ENCODE data around the gene SMIM28.

Gene SMIM28

DNA sequence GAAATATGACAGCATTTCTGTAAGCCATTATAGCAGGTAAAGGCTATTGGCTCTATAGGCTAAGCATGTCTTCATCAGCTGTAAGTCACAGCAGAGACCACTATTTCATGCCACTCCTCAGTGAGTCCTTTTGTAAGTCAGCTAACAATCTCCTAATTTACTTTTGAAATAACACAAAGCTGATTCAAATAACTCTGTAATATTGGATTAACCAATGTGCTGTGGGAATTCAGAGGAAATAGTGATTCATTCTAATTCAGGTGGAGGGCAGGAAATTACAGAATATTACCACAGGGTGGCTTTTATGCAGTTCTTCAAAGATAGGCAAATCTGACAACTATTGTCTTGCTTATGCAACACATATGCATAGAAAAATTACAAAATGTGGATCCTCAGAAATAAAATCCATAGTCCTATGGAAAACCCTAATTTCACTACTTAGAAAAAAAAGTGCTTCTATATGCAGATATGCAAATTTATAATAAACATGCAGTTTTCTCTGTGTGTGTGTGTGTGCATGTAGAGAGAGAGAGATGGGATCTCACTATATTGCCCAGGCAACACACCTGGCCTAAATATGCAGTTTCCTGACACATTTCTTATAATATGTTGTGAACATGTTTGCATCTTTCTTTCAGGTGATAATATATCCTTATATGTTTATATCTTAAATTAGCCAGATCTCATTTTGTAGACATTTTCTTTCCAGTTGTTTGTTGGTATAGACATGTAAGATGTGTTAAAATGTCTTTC is 4.8 kb upstream of the SMIM28 start:
- DNase-seq (ENCODE audit: low spot score), result peak; percentile 61

DNA sequence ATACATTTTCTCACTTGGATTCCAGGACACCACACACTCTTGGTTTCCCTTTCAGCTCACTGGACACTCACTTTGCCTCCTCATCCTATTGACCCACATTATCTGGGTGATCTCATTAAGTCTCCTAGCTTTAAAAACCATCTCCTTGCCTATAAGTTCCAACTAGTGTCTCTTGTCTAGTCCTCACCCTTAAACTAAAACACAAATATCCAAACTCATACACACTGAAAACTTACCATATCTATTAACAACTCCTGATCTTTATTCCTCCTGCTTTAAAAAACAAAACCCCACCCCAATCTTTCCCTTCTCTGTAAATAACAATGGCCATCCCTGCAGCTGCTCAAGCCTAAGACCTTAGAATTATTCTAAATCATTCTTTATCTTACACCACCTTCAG is 3.5 kb upstream of the SMIM28 start:
- DNase-seq (ENCODE audit: low spot score), result no peak

DNA sequence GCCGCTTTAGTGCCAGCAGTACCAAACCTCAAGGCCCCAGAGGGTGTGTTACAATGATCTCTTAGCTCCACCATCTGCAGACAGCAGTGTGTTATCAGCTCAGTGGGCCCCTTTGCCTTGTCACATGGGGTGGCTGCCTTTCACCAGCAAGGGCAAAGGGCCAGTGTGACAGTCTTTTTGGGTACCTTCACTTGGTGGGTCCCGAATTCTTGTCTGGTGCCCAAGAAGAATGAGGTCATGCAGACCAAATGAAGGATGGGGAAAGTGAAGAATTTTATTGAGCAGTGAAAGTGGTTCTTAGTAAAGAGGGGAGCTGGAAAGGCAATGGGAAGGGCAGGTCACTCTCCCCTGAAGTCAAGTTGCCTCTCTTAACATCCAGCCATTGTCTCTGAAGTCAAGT is 2.9 kb upstream of the SMIM28 start:
- DNase-seq (ENCODE audit: low spot score), result no peak

DNA sequence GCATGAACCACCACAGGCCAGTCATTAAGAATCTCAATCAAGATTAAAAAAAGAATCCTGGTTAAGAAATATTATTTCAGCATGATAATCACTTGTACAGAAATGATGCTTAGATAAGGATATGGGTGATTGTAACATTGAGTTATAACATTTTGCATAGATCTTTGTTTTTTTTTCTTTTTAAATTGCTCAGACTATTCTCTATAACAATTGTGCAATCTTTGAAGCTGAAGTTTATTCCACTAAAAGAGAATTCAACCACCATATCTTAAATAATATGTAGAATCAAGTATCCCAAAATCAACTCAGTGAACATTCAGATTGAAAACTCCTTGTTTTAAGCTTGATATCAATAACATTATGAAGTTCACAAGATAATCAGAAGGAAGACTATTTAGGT is 663 bp upstream of the SMIM28 start:
- no peak for DNase-seq (ENCODE audit: low spot score)

DNA sequence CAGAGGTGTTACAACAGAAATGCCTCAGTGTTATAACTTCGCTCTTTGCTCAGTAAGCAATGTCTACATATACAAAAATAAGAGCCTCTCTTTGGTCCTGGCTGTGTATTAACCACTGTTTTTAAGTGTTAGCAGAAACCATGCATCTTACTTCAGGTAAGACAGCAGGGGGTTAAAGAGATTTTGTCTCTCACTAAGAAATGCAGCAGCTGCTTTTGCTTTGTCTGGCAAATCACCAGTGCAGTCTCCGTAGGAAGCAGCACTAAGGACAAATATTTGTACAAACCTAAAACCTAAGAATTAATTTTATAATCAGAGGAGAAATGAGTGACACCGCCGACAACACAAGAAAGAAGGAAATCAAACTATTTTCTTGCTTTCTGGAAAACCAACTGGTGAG is 758 bp downstream of the SMIM28 start:
- DNase-seq (ENCODE audit: low spot score), result no peak

DNA sequence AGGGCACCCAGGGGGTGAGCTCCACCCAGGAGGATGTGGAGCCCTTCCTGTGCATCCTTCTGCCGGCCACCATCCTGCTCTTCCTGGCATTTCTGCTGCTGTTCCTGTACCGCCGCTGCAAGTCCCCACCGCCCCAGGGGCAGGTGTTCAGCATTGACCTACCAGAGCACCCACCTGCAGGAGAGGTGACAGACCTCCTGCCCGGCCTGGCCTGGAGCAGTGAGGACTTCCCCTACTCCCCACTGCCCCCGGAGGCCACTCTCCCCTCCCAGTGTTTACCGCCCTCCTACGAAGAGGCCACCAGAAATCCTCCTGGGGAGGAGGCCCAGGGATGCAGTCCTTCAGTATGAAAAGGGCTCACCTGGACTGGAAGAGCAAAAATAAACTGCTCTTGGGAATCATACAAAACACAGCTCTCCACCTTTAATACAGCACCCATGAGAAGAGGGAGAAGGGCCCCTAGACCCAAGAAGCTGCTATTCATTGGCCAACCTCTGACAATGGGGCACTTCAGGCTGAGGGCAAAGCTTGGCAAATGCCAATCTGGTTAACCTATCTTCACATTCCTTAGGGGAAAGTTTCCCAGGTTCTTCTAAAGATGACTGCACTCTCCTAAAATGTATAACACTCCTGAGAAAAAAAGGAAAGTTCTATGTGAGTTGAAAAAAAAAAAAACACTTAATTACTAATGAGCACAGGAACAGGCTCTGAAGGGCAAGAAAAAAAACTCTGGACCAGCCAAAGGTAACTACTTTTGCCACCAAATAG is 5.0 kb downstream of the SMIM28 start:
- no peak for DNase-seq (ENCODE audit: low spot score)

DNA sequence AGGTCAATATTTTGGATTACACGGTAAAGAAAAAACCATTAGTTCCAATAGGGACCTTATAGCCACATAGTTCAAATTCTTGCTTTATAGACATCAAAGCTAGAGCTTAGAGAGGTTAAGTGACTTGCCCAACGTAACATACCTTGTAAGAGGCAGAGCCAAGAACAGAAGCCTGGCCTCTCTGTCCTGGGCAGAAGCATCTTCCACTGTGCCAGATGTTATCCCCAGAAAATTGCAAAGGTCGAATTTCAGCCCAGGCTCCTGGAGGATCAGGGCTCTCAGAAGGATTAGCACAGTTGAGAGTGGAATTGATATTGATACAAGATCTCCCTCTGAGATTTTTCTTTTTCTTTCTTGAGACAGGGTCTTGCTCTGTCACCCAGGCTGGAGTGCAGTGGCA is 6.1 kb downstream of the SMIM28 start:
- no peak for DNase-seq (ENCODE audit: low spot score)

DNA sequence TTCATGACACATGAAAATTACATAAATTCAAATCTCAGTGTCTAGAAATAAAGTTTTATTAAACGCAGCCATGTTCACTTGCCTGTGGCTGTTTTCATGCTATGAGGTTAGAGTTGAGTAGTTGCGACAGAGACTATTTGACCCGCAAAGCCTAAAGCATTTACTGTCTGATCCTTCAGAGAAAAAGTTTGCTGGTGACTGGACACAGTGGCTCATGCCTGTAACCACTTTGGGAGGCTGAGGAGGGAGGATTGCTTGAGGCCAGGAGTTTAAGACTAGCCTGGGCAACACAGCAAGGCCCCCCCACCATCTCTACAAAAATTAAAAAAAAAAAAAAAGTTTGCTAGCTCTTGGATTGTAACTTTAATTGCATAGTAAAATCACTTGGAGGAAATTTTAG is 9.2 kb downstream of the SMIM28 start:
- no peak for DNase-seq (ENCODE audit: low spot score)

DNA sequence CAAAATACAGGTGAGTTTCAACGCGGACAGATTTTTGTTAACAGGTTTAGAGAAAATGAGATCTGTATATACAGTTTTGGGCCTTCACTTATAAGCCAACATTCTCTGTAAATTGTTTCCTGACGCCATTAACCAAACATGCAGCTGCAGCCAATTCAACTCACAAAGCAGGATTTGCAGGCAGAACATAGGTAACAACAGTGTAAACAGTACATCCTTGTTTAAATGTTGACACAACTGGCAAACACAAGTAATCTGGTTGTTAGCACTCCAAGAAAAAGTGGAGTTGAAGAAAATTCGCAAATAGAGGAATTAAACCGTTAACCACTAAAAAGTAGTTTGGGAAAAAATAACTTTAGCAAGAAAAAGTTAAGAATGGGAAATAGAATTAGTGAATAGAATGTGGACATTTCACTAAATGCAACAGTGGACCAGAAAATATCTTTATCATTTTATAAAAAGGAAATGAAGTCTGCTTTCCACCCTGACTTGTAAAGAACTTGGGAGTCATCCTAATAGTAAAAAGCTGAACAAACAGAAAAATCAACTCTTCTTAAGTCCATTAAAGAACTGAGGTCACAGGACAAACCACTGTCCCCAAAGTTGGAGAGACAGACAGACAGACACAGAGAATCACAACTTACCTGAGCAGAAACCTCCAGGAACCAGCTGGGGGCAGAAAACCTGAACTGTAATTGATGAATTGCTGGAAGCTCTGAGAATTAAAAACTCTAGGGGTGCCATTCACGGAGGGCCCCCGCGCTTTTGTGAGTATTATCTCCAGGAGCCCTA is 10.1 kb downstream of the SMIM28 start:
- DNase-seq (ENCODE audit: low spot score), result no peak

DNA sequence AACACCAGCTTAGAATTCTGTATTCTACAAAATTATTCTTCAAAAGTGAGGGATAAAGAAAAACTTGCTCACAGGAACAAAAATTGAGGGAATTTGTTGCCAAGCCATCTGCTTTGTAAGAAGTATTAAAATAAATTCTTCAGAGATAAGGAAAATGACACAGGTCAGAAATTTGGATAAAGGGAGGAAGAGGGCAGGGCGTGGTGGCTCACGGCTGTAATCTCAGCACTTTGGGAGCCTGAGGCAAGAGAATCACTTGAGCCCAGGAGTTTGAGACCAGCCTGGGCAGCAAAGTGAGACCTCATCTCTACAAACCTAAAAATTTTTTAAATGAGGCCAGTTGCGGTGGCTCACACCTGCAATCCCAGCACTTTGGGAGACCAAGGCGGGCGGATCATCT is 11.8 kb downstream of the SMIM28 start:
- no peak for DNase-seq (ENCODE audit: low spot score)

DNA sequence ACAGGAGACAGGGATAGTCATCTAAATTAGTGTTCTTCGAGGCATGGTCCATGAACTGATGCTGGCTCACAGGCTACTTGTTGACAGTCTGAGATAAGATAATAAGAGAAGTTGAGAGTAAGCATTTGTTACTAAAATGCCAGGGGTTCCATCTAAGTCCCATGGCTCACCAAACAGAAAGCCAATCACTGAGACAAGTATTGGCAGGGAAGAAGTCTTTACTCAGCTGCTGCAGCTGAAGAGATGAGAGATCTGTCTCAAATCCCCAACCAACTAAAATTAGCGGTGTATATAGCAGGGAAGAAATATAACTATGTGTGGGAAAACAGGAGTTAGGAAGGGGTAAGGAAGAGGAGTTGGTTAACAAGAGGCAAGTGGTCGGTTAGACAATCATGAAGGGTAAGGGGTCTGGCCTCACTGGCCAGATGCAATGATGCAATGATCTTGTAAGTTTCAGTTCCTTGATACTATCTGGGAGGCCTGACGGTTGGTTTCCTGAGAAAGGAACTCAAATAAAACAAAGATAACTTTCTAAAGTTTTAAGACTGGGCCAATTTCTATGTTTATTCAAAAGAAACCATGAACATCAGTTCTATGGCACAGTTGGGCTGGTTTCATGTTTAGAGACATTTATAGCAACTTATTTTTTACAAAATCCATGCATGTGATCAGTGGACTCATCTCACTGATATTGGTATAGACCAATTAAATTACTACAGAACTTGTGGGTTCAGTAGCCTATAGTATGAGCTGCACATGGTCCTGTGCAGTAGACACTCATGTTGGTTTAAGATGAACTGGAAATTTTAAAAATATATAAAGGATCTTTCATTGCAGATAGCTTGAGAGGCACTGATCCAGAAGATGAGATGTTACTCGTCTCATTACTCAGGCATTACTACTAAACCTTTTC is 16.4 kb downstream of the SMIM28 start:
- DNase-seq (ENCODE audit: low spot score), result peak; percentile 86

DNA sequence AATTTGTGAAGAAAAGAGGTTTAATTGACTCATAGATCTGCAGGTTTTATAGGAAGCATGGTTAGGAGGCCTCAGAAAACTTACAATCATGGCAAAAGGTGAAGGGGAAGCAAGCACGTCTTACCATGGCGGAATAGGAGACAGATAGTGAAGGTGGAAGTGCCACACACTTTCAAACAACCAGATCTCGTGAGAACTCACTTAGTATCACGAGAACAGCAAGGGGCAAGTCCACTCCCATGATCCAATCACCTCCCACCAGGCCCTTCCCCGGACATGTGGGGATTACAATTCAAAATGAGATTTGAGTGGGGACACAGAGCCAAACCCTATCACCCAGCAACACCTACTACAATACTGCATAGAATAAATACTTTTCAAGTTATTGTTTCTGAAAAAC is 19.0 kb downstream of the SMIM28 start:
- DNase-seq (ENCODE audit: low spot score), result no peak

DNA sequence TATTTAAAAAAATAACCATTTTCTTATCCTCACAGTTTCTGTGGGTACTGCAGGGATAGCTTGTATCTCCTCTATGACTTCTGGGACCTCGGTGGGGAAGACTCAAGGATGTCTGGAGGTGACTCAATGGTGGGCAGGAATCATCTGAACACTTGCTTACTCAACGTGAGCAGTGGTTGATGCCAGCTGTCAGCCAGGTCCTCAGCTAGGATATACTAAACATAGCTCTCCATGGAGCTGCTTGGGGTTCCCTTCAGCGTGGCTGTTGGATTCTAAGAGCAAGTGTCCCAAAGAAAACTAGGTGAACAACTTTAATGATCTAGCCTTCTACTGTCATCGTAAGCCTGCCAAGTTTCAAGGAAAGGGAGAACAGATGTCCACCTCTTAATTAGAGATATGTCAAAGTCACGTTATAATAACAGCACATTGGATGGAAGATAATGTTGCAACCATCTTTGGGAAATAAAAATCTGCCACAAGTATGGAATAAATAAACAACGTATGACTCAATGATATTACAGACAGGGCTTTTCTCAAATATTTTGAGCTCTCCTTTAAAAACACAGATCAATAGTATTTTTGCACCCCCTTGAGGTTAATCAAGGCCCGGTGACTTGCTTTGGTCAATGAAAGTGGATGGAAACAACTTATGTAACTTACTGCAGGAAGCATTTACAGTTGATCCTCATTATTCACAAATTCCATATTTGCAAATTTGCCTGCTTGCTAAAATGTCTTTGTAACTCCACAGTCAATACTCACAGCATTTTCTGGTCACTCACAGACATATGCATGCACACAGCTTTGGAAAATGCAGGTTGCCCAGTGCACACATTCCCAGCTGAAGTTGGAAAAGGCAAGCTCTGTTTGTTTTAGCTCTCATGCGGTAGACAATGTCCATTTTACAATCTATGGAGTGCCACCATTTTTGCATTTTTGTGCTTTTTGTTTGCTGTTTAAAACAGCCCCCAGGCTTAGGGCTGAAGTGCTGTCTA is 19.7 kb downstream of the SMIM28 start:
- DNase-seq (ENCODE audit: low spot score), result no peak

DNA sequence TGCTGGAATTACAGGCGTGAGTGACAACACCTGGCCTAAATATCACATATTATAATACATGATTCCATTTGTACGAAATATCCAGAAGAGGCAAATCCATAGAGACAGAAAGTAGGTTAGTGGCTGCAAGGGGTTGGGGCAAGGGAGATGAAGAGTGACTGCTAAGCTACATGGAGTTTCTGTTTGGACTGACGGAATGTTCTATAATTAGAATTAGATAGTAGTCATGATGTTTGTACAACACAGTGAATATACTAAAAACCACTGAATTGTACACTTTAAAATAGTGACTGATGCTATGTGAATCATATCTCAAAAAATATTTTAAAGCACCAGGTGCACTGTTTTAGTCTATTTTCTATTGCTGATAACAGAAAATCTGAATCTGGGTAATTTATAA is 22.6 kb downstream of the SMIM28 start:
- no peak for DNase-seq (ENCODE audit: low spot score)

DNA sequence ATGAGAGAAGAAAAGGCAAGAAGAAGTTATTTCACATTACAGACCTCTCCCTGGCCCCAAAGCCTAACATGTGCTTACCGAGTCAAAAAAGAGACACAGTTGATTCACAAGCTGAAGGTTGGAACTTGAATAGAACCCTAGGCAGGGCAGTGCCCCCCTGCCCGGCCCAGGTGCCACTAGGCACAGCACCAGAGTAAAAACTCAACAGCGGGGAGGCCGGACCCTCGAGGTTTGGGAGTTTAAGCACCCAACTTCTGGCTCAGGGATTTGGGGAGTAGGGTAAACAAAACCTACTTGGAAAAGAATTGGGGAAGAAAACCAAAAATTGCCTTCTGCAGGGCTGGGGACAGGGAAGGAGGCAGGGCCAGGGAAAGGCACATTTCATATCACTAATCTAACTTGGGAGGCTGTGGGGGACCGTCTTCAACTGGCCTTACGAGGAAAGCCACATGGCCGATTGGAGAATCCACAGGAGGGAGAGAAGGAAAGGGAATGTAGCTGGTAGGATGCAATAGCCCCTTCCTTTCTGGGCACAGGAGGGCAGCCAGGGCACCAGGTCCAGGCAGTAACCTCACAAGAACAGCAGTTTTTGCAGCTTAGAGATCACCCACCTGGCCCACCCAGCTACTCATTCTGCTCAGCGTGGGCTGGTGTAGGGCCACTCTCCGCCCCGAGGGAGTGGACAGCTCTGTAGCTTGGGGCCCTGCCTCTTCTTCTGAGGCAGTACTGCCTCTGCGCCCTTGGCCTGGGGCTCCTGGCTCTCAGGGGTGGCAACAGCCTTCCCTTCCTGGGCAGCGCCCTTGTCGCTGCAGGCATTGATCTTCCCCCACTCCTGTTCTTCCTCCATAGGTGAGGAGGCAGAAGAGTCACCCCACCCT is 24.5 kb downstream of the SMIM28 start:
- no peak for DNase-seq (ENCODE audit: low spot score)

DNA sequence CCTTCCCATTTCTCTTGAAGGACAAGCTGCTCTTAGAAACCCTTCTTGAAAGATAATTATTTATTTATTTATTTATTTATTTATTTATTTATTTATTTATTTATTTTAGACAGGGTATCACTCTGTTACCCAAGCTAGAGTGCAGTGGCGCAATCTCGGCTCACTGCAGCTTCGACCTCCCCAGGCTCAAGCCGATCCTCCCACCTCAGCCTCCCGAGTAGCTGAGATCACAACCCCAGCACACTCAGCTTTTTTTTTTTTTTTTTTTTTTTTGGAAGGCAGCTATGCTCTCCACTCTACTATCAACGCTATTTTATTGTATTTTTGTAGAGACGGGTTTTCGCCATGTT is 25.1 kb downstream of the SMIM28 start:
- DNase-seq (ENCODE audit: low spot score), result no peak

DNA sequence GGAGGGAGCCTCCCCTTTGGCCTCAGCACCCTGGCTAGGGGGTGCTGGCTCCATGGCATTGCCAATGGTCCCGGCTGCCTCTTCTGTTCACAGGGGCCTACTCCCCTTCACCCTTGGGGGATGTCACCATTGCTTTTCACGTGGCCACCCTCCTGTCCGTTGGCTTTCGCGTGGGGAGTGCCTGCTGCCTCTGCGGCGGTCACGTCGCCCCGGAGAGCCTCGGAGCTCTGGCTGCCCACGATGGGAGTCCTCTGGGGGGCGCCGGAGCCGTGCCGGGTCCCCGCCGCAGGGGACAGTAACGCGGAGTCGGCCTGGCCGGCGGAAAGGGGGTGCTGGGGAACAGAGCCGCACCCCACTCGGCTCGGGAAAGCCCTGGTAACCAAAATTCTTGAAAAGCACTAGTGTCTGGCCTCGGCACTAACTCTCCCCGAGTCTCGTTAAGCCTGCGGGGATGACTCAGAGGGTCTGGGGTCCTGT is 25.7 kb downstream of the SMIM28 start:
- DNase-seq (ENCODE audit: low spot score), result peak; percentile 50

DNA sequence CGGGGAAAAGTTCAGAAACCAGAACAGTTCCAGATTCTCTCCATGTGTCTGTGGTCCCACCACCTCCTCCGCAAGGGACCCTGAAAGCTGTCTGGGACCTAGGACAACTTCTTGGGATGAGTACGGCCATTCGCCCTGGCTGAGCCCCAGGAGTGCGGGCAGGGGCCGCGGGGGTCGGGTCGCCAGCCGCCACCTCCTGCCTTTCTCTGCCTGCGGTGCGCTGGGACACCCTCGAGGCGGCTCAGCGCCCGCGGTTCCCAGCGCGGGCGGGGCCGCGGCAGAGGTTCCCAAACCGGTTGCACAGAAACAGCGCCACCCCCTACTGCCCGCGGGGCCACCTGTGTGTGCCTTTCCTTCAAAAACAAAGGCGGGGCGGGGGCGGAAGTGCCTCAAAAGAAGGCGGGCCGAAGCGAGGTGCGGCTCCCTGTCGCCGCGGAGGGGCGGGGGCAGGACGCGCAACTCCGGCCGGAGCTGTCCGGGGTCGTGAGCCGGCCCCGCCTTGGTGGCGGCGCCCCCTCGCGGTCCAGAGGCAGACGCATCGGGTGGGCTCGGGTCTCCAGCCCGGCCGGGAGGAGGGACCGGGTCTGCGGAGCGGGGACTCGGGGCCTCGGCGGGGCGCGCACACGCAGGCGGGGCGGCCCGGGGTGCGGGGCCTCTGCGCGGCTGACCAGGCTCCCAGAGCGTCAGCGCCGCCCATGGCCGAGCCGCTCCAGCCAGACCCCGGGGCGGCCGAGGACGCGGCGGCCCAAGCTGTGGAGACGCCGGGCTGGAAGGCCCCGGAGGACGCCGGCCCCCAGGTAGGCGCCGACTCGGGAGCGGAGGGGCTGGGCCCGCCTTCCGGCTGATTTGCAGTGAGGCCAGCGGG is 26.3 kb downstream of the SMIM28 start, which contains the start of gene HEBP2:
Gene HEBP2, plus strand, starts transcription at position 423 of the 865 bp plus-strand sequence. Its CDS starts 273 bp downstream, at position 696.
- DNase-seq (ENCODE audit: low spot score), result peak; percentile 95
